DMS79 (cell line): ENCODE data around the gene PRR19.

Source experiments
- DNase-seq: peaks from one replicate; lab custom pipeline; 2025; lab: John Stamatoyannopoulos, UW

PRR19 gene

DNA sequence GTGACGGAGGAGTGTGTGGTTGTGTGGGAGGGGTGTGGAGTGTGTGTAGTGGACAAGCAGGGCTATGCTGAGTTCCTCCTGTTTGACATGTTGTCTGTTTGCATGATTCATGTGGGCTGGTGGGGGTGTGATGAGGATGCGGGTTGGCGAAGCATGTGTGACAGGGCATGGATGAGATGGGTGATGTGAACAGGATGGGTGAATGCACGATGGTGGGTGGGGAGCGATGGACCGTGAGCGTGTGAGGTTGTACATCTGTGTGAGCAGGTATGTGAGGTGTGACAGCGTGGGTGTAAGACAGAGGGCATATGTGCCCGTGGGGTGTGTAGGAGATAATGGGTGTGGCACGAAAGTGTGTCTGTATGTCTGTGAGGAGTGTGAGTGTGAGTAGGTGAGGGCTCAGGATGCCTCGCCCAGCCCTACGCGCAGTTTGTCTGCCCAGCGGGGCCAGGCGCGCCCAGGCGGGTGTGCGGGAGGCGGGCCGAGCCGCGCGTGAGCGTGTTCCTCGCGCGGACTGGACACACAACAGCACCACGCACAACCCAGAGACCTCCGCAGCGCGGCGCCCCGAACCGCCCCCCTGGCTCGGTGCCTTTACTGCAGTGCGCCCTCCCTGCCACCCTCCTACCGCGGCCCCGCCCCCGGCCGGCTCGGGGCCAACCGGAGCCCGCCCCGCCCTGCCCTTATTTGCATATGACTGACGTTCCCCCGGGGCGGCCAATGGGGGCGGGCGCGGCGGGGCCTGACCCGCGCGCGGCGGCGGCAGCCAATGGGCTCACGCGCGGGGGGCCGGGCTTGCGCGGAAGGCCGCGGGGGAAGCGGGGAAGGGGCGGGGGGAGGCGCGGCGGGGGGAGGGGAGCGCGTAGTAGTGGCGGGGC lies 18.5 kb upstream of the PRR19 start:
- DNase-seq: peak; percentile 77

DNA sequence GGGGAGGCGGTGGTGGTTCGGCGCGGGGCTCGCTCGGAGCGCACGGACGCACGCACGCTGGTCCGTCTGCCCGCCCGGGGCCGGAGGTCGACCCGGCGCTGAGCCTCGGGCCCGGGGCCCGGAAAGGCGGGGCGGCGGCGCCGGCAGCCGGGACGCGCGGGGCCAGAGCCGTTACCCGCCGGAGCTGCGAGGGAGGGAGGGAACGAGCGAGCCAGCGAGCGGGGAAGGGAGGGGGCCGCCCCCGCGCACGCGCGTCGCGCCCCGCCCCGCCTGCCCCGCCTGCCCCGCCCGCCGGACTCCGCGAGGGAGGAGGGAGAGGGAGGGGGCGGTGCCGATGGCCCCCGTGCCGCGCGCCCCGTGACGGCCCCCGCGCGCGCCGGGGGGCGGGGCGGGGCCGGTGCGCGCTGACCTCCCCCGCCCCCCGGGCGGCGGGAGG lies 17.8 kb upstream of the PRR19 start:
- peak; percentile 18 for DNase-seq

DNA sequence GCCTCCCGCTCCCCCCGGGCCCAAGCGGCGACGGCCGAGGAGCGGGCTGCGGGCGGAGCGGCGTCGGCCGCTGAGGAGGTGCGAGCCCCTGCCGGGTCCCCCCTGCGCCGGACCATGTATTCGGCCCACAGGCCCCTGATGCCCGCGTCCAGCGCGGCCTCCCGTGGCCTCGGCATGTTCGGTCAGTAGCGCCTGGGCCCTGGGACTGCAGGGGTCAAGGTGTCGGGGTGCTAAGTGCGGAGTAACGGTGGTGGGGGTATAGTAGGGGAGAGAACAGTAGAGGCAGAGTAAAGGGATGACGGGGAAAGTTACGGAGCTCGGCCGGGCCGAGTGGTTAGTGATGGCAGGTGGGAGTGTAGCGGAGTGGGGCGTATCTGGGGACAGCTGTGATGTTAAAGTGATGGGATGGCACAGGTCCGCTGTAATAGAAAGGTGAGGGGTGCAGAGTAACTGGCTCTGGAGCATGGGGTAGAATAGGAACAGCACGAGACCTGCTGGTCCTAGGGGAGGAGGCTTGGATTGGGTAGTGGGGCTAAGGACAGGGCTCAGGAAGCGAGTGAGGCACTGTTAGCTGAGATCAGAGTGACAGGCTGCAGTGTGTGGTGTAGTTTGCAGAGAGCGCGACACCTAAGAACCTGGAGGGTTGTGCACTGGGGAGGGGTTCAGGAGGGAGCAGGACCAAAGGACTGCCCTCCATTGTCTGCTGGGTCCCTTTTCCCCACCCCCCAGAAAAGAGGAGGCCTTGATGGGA lies 17.2 kb upstream of the PRR19 start:
- DNase-seq: no peak

DNA sequence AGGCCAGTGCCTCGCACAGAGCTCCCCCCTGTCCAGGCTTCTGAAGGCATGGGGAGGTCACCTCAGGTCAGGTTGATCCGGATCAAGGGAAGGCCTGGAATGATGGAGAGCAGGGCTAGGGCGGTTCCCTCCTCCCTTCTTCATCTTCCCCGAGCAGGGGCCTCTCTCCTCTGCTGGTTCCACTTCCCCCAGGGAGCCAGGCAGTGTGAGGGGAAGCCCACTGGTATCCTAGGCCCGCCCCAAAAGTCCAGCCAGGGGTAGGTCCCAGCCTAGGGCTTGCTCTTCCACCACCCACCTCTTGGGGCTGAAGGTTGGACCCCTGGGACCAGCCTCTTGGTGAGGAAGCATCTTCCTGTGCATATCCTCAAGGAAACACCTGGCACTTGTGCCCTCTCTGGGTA lies 16.4 kb upstream of the PRR19 start:
- no peak for DNase-seq

DNA sequence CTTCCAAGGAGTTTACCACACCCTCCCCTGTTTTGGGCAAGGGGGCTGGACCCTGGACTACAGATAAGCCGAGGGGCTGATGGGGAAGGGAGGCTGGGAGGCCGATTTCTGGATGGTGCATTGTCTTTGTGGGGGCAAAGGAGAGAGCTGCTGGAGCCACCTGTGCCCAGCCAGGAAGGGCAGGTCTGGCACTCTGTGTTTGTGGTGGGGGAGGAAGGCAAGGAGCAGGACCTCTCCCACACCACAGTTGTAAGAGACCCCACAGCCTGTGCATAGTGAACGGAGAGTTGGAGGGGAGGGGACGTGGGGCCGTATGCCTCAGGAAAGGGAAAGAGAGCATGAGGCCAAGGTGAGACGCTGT lies 16.0 kb upstream of the PRR19 start:
- no peak for DNase-seq

DNA sequence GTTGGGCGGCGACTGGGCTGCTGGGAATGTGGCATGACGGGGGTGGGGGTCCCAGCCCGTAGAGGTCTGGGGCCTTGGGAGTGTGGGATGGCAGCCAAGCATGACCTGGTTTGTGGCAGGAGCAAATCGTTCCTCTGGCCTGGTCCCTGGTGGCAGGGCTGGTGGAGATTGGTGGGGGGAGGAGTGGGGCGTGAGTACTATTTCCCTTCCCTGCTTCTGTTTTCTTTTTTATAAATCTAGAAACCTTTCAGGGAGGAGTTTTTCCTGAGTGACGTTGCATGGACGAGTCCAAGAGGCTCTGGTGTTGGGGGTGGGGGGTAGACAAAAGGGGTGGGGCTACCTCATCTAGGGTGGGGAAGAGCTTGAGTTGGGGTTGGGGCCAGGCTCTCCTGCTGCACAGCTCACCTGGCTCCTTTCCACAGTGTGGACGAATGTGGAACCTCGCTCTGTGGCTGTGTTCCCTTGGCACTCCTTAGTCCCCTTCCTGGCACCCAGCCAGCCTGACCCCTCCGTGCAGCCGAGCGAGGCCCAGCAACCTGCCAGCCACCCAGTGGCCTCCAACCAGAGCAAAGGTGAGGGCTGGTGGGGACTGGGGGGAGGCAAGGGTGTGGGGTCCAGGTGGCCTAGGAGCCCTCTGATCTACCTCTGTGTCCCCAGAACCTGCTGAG lies 15.4 kb upstream of the PRR19 start:
- DNase-seq: peak; percentile 21

DNA sequence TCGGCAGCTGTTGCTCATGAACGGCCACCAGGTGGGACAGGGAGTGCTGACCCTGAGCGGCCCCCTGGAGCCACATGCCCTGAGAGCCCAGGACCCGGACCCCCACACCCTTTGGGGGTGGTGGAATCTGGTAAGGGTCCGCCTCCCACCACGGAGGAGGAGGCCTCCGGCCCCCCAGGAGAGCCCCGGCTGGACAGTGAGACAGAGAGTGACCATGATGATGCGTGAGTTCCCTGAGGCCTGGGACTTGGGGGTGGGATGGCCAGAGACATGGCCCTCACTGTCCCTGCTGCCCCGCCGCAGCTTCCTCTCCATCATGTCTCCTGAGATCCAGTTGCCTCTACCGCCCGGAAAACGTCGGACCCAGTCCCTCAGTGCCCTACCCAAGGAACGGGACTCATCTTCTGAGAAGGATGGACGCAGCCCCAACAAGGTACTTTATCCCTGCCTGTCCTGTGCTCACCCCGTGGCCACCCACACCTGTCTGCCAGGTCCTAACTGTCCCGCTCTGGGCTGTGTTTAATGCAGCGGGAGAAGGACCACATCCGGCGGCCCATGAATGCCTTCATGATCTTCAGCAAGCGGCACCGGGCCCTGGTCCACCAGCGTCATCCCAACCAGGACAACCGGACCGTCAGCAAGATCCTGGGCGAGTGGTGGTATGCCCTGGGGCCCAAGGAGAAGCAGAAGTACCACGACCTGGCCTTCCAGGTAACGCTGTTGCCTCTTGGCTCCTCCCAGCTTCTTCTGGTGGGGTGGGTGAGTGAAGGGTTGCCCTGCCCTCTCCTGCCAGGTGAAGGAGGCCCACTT lies 14.7 kb upstream of the PRR19 start:
- no peak for DNase-seq

DNA sequence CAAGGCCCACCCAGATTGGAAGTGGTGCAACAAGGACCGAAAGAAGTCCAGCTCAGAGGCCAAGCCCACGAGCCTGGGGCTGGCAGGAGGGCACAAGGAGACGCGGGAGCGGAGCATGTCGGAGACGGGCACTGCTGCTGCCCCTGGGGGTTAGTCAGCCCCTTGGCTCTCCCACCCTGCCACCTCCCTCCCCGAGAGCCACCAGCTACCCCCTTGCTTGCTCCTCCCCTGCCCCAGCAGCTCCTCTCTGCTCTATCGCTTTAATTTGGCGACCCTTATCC lies 14.2 kb upstream of the PRR19 start:
- no peak for DNase-seq

DNA sequence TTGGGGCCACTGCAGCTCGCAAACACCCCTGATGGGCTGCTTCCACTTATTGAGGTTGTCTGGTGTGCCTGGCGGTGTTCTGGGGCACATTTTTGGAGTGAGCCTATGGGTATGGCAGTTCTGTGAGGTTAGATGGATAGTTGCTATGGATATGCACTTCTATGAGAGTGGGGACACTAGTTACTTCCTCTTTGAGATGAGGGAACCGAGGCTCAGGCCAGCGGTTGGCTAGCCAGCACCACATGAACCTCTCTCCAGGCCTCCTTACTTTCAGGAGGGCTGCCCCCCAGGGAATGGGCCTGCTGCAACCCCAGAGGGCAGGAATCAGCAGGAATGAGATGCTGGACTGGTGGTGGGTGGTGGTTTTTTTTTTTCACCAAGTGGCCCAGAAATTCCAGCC lies 13.5 kb upstream of the PRR19 start:
- DNase-seq: no peak

DNA sequence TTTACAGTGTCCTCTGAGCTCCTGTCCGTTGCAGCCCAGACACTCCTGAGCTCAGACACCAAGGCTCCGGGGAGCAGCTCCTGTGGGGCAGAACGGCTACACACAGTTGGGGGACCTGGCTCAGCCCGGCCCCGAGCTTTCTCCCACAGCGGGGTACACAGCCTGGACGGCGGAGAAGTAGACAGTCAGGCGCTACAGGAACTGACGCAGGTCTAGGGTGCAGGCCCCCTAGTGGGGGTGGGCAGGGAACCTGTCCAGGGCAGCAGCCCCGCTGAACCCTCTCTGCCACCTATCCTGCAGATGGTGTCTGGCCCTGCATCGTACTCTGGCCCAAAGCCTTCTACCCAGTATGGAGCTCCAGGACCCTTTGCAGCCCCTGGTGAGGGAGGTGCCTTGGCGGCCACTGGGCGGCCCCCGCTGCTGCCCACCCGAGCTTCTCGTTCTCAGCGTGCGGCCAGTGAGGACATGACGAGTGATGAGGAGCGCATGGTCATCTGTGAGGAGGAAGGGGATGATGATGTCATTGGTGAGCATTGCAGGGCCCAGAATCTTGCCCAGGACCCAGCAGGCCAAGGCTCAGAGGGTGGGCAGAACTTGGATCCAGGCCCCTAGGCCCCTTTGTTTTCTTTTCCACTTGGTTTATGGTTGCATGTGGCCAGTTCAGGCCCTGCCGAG lies 12.9 kb upstream of the PRR19 start:
- no peak for DNase-seq

DNA sequence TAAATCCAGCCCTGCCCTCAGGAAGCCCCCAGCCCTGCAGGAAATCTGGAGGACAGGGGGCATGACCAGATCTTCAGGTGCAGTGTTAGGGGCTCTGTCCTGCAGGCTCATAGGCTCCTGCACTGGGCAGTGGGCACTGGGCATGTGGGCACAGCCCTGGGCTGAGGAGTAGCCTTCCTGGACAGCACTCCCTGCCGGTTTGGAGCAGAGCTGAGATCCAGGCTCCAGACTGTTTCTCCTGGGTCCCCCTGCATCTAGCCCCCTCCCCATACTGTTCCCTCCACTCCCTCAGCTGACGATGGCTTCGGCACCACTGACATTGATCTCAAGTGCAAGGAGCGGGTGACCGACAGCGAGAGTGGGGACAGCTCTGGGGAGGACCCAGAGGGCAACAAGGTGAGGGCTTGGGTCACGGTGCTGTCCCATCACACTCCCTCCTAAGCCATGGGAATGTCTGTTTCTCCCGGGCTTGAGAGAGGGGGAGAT lies 12.3 kb upstream of the PRR19 start:
- no peak for DNase-seq

DNA sequence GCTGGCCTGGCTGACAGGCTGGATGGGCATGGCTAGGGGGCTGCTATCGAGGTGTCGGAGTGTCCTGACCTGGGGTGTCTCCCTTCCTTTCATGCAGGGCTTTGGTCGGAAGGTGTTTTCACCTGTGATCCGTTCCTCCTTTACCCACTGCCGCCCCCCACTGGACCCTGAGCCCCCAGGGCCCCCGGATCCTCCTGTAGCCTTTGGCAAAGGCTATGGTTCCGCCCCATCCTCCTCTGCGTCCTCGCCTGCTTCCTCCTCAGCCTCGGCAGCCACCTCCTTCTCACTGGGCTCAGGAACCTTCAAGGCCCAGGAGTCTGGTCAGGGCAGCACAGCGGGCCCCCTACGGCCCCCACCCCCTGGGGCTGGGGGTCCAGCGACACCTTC lies 11.8 kb upstream of the PRR19 start:
- no peak for DNase-seq

DNA sequence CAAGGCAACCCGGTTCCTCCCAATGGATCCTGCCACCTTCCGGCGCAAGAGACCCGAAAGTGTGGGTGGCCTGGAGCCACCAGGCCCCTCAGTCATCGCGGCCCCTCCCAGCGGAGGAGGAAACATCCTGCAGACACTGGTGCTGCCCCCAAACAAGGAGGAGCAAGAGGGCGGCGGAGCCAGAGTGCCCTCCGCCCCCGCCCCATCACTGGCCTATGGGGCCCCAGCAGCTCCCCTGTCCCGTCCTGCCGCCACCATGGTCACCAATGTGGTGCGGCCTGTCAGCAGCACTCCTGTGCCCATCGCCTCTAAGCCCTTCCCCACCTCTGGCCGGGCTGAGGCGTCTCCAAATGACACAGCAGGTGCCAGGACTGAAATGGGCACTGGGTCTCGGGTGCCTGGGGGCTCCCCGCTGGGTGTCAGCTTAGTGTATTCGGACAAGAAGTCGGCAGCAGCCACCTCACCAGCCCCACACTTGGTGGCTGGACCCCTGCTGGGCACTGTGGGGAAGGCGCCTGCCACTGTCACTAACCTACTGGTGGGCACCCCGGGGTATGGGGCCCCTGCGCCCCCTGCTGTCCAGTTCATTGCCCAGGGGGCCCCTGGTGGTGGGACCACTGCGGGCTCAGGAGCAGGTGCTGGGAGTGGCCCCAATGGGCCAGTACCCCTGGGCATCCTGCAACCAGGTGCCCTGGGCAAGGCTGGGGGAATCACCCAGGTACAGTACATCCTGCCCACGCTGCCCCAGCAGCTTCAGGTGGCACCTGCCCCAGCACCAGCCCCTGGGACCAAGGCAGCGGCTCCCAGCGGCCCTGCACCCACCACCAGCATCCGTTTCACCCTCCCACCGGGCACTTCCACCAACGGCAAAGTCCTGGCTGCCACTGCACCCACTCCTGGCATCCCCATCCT lies 11.2 kb upstream of the PRR19 start:
- DNase-seq: no peak

DNA sequence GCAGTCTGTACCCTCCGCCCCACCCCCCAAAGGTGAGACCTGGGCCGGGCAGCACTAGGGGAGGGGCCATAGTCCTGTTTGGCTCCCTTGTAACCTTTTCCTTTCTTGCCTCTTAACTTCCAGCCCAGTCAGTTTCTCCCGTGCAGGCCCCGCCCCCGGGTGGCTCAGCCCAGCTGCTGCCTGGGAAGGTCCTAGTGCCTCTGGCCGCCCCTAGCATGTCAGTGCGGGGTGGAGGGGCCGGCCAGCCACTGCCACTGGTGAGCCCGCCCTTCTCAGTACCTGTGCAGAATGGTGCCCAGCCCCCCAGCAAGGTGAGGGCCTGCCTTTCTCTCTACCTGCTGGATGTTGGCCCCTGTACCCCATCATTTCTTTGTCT lies 10.5 kb upstream of the PRR19 start:
- no peak for DNase-seq

DNA sequence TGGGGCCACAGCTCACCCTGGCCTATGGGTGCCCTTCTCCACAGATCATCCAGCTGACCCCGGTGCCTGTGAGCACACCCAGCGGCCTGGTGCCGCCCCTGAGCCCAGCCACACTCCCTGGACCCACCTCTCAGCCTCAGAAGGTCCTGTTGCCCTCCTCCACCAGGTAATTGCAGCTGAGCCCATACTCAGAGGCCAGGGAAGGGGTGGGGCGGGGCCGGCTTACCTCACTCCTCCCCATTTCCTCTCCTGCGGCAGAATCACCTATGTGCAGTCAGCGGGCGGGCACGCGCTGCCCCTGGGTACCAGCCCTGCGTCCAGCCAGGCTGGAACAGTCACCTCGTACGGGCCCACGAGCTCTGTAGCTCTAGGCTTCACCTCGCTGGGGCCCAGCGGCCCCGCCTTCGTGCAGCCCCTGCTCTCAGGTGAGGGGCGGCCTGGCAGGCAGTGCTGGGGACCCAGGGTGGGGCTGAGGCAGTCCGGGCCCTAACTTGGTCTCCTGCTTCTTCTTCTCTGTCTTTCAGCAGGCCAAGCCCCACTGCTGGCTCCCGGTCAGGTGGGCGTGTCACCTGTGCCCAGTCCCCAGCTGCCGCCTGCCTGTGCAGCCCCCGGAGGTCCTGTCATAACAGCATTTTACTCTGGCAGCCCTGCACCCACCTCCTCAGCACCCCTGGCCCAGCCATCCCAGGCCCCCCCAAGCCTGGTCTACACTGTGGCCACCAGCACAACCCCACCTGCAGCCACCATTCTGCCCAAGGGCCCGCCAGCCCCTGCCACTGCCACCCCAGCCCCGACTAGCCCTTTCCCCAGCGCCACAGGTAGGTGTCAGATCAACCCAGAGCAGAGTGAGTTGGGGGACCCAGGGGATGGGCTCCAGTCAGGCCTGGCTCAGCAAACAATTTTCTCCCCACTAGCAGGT lies 9.6 kb upstream of the PRR19 start:
- DNase-seq: no peak

DNA sequence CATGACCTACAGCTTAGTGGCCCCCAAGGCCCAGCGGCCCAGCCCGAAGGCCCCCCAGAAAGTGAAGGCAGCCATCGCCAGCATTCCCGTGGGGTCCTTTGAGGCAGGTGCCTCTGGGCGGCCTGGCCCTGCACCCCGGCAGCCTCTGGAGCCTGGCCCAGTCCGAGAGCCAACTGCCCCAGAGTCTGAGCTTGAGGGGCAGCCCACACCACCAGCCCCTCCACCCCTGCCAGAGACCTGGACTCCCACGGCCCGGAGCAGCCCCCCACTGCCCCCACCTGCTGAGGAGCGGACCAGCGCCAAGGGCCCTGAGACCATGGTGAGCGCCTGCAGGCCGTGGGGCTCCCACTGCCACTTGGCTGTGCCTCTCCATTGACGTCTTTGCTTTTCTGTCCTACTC lies 9.0 kb upstream of the PRR19 start:
- no peak for DNase-seq

DNA sequence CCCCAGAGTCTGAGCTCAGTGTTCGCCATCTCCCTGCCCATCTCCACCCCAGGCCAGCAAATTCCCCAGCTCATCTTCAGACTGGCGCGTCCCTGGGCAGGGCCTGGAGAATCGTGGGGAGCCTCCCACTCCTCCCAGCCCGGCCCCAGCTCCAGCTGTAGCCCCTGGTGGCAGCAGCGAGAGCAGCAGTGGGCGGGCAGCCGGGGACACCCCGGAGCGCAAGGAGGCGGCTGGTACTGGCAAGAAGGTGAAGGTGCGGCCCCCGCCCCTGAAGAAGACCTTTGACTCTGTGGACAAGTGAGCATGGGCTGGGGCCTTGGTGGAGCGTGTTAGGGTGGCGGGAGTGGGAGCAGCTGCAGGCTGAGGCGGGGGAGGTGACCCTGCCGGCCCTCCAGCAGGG lies 8.4 kb upstream of the PRR19 start:
- DNase-seq: no peak

DNA sequence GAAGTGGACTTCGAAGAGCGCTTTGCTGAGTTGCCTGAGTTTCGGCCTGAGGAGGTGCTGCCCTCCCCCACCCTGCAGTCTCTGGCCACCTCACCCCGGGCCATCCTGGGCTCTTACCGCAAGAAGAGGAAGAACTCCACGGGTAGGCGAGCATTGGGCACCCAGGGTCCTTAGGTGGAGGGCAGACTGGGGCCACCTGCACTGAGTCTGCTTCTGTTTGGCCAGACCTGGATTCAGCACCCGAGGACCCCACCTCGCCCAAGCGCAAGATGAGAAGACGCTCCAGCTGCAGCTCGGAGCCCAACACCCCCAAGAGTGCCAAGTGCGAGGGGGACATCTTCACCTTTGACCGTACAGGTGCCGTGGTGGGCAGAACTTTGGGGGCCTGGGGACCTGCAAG lies 8.0 kb upstream of the PRR19 start:
- no peak for DNase-seq

DNA sequence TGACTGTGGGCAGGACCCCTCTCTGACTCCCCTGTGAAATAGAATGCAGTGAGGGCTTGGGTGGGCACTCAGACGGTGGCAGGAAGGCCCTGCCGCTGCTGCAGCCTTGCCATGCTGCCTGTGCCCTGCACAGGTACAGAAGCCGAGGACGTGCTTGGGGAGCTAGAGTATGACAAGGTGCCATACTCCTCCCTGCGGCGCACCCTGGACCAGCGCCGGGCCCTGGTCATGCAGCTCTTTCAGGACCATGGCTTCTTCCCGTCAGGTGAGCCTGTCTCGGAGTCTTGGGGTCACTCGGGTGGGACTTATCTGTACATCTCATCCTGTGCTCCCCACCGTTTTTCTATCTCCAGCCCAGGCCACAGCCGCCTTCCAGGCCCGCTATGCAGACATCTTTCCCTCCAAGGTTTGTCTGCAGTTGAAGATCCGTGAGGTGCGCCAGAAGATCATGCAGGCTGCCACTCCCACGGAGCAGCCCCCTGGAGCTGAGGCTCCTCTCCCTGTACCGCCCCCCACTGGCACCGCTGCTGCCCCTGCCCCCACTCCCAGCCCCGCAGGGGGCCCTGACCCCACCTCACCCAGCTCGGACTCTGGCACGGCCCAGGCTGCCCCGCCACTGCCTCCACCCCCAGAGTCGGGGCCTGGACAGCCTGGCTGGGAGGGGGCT lies 7.3 kb upstream of the PRR19 start:
- DNase-seq: no peak
